Measurements from ENCODE around the gene DOCK7. TPM values are rescaled to one million over a fixed set of nuclear protein-coding genes. Genes with fewer than 3 reads are reported as not detected.

The DOCK7 gene
- total and polyA plus RNA-seq, 2 of the 13 experiments (the other 11 are each of a cell fraction or from before 2014, with no cell fraction given), result 45.7 to 67.2 TPM

DNA sequence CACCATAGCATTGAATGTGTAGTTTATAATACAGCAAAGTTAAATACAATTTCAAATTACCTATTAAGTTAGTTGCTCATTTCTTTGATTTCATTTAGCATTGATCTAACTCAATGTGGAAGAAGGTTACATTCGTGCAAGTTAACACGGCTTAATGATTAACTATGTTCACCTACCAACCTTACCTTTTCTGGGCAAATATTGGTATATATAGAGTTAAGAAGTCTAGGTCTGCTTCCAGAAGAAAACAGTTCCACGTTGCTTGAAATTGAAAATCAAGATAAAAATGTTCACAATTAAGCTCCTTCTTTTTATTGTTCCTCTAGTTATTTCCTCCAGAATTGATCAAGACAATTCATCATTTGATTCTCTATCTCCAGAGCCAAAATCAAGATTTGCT, 90.9 kb downstream of the DOCK7 start, which contains the start of gene ANGPTL3 (continued):
- TF ChIP-seq HNF1A (IDR thresholded peaks at IDR 0.05; ENCODE audit: low read depth) (peak; percentile 75), HNF1A (CRISPR knock-in tag; IDR thresholded peaks at IDR 0.05; ENCODE audit: borderline replicate concordance) (no peak), ZFP62 (CRISPR knock-in tag; IDR thresholded peaks at IDR 0.05) (no peak), ZNF652 (CRISPR knock-in tag; IDR thresholded peaks at IDR 0.05; ENCODE audit: borderline replicate concordance, low read depth) (peak; percentile 81; the same call in 1 of the 2 replicates), ZNF737 (CRISPR knock-in tag; IDR thresholded peaks at IDR 0.05; ENCODE audit: borderline replicate concordance) (no peak), ZNF670 (CRISPR knock-in tag; IDR thresholded peaks at IDR 0.05; ENCODE audit: borderline replicate concordance) (no peak), CAMTA2 (CRISPR knock-in tag; IDR thresholded peaks at IDR 0.05; ENCODE audit: borderline replicate concordance) (no peak), HNRNPUL1 (IDR thresholded peaks at IDR 0.05; ENCODE audit: low read depth, low read length) (0 out of 2 replicates have a peak, but pooled peaks have one; percentile 57), ZNF572 (CRISPR knock-in tag; IDR thresholded peaks at IDR 0.05) (no peak), EED (CRISPR knock-in tag; IDR thresholded peaks at IDR 0.05) (no peak), CENPX (CRISPR knock-in tag; IDR thresholded peaks at IDR 0.05) (no peak)
- TF ChIP-seq, protein P1, sequence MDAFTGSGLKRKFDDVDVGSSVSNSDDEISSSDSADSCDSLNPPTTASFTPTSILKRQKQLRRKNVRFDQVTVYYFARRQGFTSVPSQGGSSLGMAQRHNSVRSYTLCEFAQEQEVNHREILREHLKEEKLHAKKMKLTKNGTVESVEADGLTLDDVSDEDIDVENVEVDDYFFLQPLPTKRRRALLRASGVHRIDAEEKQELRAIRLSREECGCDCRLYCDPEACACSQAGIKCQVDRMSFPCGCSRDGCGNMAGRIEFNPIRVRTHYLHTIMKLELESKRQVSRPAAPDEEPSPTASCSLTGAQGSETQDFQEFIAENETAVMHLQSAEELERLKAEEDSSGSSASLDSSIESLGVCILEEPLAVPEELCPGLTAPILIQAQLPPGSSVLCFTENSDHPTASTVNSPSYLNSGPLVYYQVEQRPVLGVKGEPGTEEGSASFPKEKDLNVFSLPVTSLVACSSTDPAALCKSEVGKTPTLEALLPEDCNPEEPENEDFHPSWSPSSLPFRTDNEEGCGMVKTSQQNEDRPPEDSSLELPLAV (CRISPR knock-in tag; conservative IDR thresholded peaks at IDR 0.05; ENCODE audit: low read depth), result no peak

Measured in HepG2 (cell line).